SU-DHL-6 (cell line): ENCODE results near the gene HARS1.

ENCODE experiments used
- H2AFZ ChIP-seq: fragments of 200-600 bp; sonication (generic); 2 replicates; pipeline ENCODE4 v1.6.1; 2014; ENCODE audit warnings: low read depth, mild to moderate bottlenecking, moderate library complexity, mixed read lengths, antibody characterized with exemption, low read length; ENCODE audit not compliant: severe bottlenecking
- H3F3A ChIP-seq: fragments of 200-600 bp; shearing (Covaris generic); 2 replicates; pipeline ENCODE4 v1.6.0; 2016; ENCODE audit warnings: antibody characterized with exemption, mild to moderate bottlenecking; ENCODE audit not compliant: insufficient read depth
- H3K27ac ChIP-seq: fragments of 200-600 bp; sonication (generic); 2 replicates; pipeline ENCODE4 v1.5.1; 2016; ENCODE audit warnings: low read depth, mild to moderate bottlenecking, low read length, moderate library complexity, mixed read lengths
- H3K27me3 ChIP-seq: fragments of 200-600 bp; sonication (generic), shearing (Covaris generic); 2 replicates; pipeline ENCODE4 v1.6.0; 2014; ENCODE audit warnings: mild to moderate bottlenecking, low read length
- H3K36me3 ChIP-seq: fragments of 200-600 bp; sonication (generic); 2 replicates; pipeline ENCODE4 v1.6.1; 2014; ENCODE audit warnings: mild to moderate bottlenecking, low read length, mixed read lengths
- H3K4me2 ChIP-seq: fragments of 300-600, 200-600 bp; shearing (Covaris generic), sonication (generic); 2 replicates; pipeline ENCODE4 v1.6.0; 2014; ENCODE audit warnings: low read length, low read depth, mild to moderate bottlenecking; ENCODE audit not compliant: poor library complexity, severe bottlenecking
- H3K4me3 ChIP-seq: fragments of 200-600 bp; sonication (generic); 2 replicates; pipeline ENCODE4 v1.5.1; 2014; ENCODE audit warnings: antibody characterized with exemption, low read length, mild to moderate bottlenecking, mixed read lengths; ENCODE audit not compliant: insufficient read depth, poor library complexity, severe bottlenecking
- H3K79me2 ChIP-seq: fragments of 200-600 bp; sonication (generic); 2 replicates; pipeline ENCODE4 v1.6.1; 2014; ENCODE audit warnings: mild to moderate bottlenecking, low read length, moderate library complexity; ENCODE audit not compliant: insufficient read depth
- H3K9ac ChIP-seq: fragments of 200-600 bp; sonication (generic); 2 replicates; pipeline ENCODE4 v1.7.0; 2014; ENCODE audit warnings: mild to moderate bottlenecking, low read length
- H3K9me2 ChIP-seq: fragments of 200-600 bp; sonication (generic); replicated peaks from 2 replicates; pipeline ENCODE4 v1.6.1; 2014; ENCODE audit warnings: low read length; ENCODE audit not compliant: insufficient read depth
- H3K9me3 ChIP-seq: fragments of 200-600 bp; sonication (generic); 2 replicates; pipeline ENCODE4 v1.6.1; 2014; ENCODE audit warnings: low read length, mixed read lengths; ENCODE audit not compliant: insufficient read depth
- H4K20me1 ChIP-seq: fragments of 200-600 bp; sonication (generic); 2 replicates; pipeline ENCODE4 v1.6.1; 2014; ENCODE audit warnings: low read depth, mild to moderate bottlenecking, antibody characterized with exemption, low read length, moderate library complexity, mixed read lengths
- EZH2phosphoT487 ChIP-seq: fragments of 200-600 bp; sonication (generic), shearing (Covaris generic); conservative IDR thresholded peaks from 2 replicates; pipeline ENCODE4 v1.6.1; 2018; ENCODE audit warnings: mild to moderate bottlenecking, antibody characterized with exemption, low read length, moderate library complexity, mixed read lengths
- TF ChIP-seq, protein P1 (sequence below): fragments of 200-600 bp; sonication (generic); IDR thresholded peaks from one replicate; pipeline ENCODE4 v1.5.1; 2017; ENCODE audit warnings: antibody characterized with exemption, mild to moderate bottlenecking, low read length, moderate library complexity; ENCODE audit not compliant: insufficient read depth, poor library complexity, severe bottlenecking

Gene HARS1

GRCh38 chr5:140674629-140675028 is 16.5 kb downstream of the HARS1 start:
- H2AFZ ChIP-seq: no peak overlapping the region
- no peak for TF ChIP-seq EZH2phosphoT487
- TF ChIP-seq, protein P1, sequence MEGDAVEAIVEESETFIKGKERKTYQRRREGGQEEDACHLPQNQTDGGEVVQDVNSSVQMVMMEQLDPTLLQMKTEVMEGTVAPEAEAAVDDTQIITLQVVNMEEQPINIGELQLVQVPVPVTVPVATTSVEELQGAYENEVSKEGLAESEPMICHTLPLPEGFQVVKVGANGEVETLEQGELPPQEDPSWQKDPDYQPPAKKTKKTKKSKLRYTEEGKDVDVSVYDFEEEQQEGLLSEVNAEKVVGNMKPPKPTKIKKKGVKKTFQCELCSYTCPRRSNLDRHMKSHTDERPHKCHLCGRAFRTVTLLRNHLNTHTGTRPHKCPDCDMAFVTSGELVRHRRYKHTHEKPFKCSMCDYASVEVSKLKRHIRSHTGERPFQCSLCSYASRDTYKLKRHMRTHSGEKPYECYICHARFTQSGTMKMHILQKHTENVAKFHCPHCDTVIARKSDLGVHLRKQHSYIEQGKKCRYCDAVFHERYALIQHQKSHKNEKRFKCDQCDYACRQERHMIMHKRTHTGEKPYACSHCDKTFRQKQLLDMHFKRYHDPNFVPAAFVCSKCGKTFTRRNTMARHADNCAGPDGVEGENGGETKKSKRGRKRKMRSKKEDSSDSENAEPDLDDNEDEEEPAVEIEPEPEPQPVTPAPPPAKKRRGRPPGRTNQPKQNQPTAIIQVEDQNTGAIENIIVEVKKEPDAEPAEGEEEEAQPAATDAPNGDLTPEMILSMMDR: no peak
- H3K36me3 ChIP-seq: 0 out of 2 replicates have a peak, but pooled peaks cover 3% of the 10 kb centered on the region
- H3K4me3 ChIP-seq: no peak overlapping the region
- H3K27me3 ChIP-seq: no peaks in the 10 kb centered on the region
- no peaks in the 10 kb centered on the region for H3F3A ChIP-seq
- H3K27ac ChIP-seq: no peak overlapping the region
- no peak overlapping the region for H3K4me2 ChIP-seq
- H3K79me2 ChIP-seq: no peaks in the 10 kb centered on the region
- H3K9me2 ChIP-seq: no peaks in the 10 kb centered on the region
- H3K9ac ChIP-seq: no peak overlapping the region
- H4K20me1 ChIP-seq: no peaks in the 10 kb centered on the region
- H3K9me3 ChIP-seq: no peaks in the 10 kb centered on the region

GRCh38 chr5:140674211-140674610 is 17.0 kb downstream of the HARS1 start:
- Histone ChIP-seq H3K4me2 (no peak overlapping the region), H3K27me3 (no peaks in the 10 kb centered on the region), H3K9me2 (no peaks in the 10 kb centered on the region), H4K20me1 (no peaks in the 10 kb centered on the region), H2AFZ (no peak overlapping the region), H3K36me3 (0 out of 2 replicates have a peak, but pooled peaks cover 2% of the 10 kb centered on the region), H3K4me3 (no peak overlapping the region), H3F3A (no peaks in the 10 kb centered on the region), H3K9me3 (no peaks in the 10 kb centered on the region), H3K9ac (no peak overlapping the region), H3K27ac (no peak overlapping the region), H3K79me2 (no peaks in the 10 kb centered on the region)
- TF ChIP-seq, protein P1: no peak
- no peak for TF ChIP-seq EZH2phosphoT487

- Histone ChIP-seq H4K20me1 (no peaks in the 10 kb centered on the region), H3K4me3 (no peak within 1 kb of the TSS), H3K4me2 (no peak within 1 kb of the TSS), H3K9me2 (no peaks in the 10 kb centered on the region), H2AFZ (no peak within 1 kb of the TSS), H3K9me3 (no peaks in the 10 kb centered on the region), H3K27me3 (no peaks in the 10 kb centered on the region), H3K79me2 (no peaks in the 10 kb centered on the region), H3F3A (no peaks in the 10 kb centered on the region), H3K9ac (no peak within 1 kb of the TSS), H3K27ac (no peak within 1 kb of the TSS), H3K36me3 (no peaks in the 10 kb centered on the region)
- TF ChIP-seq, protein P1: no peak
- TF ChIP-seq EZH2phosphoT487: no peak
These were observed 17.8 kb downstream of the HARS1 start, which contains the start of gene DND1 for GRCh38 chr5:140673187-140673976. Gene DND1 (minus strand): TSS chr5:140673576. CDS start chr5:140673542, 34 bp downstream.
